CD4-positive, alpha-beta T cell treated with Interleukin-10 for 1 hour (primary cell): ENCODE measurements around the gene HDGFL1.

ENCODE experiments used
- DNase-seq: peaks from one replicate; pipeline ENCODE4 v3.0.0-alpha.2; 2020

HDGFL1 gene

DNA sequence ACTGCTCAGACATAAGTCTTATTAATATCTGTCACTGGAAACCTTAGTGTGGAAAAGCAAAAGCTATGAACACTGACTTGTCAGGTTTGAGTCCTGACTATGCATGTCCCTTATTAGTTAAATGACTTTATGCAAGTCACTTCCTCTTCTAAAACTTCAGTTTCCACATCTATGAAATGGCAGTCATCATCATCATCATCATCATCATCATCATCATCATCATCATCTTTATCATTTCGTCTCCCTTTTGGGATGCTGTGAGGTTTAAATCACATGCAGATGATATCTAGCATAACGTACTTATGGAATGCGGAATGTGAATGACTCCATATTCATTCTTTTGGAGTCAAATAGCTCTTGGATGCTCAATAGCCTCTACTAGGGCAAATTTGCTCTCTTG, 24.5 kb downstream of the HDGFL1 start:
- no peak for DNase-seq

DNA sequence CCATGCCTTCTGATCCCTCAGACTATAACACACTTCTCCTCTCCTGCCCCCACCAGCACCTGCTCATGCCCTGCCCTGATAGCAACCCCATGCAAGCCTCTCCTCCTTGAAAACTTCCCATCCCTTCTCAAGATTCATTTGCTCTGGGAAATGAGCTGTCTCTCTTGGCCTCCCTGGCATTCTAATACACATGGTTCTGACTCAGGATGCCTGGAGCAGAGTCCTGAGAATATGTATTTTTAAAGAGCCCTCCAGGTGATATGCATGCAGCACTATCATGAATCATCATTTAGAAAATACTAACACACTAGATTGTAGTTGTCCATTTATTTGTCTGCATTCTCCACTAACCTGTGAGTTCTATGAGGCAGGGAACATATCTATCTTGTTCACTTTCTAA, 26.6 kb downstream of the HDGFL1 start:
- DNase-seq: no peak

DNA sequence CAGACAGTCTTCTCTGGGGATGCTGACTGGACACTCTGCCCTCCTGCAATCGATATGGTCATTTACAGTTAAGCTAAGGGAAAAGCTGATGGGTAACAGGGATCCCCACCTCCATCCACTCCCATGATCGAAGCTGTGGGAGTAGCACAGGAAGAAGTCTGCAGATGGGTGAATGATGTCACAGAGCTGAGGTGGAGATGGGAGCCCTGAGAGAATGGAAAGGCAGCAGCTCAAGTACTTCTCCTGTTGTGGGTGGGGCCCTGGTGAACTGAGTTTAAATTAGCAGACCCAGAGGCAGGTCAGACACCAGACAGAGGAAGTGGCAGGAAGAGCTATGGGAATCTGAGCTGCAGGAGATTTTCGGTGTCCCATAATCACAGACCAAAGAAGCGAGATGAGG, 29.0 kb downstream of the HDGFL1 start:
- DNase-seq: no peak

DNA sequence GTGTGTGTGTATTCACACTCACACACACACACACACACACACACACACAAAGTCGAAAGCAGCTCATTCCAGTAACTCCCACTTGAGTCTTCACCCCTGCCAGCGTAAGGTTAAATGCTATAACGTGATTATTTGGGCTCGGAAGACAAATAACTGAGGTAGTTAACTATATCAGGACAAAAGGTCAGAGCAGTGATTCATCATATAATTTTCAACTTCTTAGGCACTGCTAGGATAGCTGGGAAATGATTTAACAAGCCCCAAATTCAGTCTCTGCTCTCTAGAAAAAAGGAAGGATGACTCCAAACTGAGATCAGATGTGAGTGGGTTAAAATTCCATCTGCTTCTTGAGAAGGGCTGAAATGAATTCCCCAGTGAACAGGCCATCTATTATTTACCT, 30.7 kb downstream of the HDGFL1 start:
- no peak for DNase-seq

DNA sequence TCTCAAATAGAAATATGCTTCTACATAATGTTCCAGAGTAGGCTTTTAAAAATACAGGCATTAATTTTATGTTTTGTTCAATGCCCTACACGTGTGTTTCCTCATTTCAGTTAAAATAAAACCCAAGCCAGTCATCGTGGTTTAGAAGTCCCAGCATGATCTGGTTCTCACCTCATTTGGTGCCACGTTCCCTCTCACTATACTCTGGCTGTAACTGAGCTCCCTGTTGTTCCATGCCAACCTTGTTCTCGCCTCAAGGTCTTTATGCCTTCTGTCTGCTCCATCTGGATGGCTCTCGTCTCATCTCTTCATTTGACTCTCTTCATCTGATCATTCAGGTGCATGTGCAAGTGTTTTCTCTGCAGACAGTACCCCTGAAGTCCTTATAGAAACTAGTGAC, 32.6 kb downstream of the HDGFL1 start:
- DNase-seq: no peak

DNA sequence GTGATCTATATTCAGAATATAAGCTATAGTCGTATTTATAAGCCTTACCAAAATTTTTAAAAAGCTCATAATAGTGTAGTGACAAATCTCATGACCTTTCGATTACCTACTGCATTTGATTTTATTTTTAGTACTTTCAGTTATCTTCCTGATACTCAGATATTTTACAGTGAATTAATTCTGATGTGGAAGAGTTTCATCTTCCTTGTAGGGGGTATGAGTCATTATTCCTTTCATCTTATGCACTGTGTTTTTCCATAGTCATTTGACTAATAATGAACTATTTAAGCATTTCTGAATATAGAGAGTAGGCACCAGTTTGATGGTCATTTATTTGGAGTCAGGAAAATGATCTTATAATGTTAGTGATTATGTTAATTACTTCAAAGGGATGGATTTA, 36.4 kb downstream of the HDGFL1 start:
- no peak for DNase-seq

DNA sequence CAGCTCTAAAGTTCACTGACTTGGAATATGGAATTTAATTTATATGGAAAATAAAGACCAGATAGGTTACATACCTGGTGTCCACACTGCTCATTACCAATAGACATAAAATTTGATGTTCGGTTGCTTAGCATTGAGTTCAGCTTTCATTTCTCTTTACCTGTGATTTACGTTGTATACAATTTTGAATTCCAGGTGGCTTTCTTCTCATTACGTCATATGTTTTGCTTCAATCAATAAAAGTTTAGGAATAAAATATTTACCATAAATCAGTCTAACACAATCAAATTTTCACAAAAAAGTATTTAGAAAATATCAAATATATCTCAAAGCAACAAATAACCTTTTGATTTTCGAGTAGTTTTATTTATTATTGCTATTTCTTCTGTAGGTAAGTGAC, 40.8 kb downstream of the HDGFL1 start:
- DNase-seq: no peak

DNA sequence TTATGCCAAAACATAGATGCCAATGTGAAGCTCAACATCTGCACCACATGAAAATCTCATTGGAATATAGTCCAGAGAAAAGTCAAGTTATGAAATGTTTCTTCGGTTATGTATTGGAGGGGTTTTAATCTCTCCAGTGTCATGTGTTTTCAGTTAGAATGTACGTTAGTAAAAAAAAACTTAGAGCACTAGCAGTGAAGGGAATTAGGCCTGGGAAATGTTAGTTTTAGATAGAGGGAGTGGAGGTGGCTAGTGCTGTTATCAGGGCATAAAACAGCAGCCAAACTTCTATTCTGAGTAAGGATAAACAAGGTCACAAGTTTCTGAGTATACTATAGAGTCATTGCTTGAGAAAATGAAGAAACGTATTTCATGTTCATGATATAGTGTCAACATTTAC, 42.9 kb downstream of the HDGFL1 start:
- no peak for DNase-seq

DNA sequence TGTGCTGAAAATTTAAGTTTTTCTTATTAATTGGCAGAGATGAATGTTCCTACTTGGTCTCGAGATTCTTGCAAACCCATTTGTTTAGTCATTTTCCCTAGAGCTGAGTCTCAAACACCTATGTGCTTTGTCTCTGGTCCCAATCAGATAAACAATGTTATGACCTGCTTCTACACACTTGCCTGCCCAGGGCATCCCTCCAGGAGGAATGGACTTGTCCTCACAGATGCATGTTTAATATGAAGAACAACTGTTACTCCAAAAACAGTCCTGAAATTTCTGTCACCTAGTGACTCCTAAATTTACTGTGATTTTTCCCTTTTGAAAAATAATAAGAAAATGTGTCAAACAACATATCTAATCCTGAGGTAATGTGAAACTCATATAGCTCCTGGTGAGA, 43.7 kb downstream of the HDGFL1 start:
- no peak for DNase-seq

DNA sequence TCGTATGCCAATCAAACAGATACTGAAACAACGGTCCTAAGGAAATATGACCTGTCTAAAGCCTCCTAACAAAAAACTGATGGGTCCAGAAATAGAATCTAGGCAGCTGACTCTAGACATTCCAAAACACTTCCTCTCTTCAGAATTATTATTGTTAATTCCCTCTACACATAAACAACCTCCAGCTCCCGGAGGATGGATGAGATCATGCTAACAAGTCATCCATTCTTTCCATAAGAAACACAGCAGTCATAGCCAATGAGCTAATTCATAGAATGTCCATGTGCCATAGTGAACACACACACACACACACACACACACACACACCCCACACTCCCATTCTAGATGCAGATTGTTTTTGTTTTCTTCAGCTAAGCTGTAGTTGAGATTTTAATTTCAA, 44.3 kb downstream of the HDGFL1 start:
- DNase-seq: no peak

DNA sequence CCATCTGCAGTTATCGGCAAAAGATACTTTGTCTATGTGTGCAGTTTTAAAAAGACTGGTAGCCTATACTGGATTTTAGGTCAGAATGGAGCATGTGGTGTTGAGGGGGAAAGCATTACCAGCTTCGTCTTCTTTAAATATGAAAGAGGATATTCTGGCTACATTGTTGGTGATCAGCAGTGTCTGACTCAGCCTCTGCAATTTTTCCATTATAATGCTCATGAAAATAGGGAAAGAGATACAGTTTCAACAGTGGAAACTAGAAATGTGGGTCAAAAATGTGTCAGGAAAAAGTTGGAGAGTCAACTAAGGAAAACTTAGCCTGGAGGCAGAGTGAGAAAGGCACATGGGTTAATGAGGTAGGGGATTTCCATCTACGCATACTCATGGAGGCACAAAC, 45.2 kb downstream of the HDGFL1 start:
- DNase-seq: no peak

DNA sequence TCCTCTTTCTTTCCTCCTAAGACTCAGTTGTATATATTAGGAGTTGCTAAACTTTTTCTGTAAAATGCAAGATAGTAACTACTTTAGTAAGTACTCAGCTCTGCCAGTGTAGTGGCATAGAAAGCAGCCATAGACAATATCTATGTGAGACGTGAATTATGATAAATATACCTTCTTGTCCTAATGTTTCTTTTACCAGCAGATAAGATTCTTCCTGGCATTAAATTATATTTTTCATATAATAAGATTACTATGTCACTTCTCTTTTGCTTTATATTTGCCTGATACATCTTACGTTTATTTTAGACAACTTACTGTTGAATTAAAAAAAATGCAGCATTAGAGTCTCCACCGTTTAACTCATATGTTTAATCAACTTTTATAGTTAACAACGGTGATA, 51.7 kb downstream of the HDGFL1 start:
- no peak for DNase-seq
